Upper lobe of left lung (tissue), 6 donors: ENCODE data around the gene FHIT. TPM values are rescaled to one million over a fixed set of nuclear protein-coding genes. Genes with fewer than 3 reads are reported as not detected.

Experiments
- ATAC-seq, 2 donors: fragments of 200-7000 bp; cut with Tn5 transposase; one replicate each; pipeline ENCODE4 v1.9.1; 2022; ENCODE audit warnings: mild to moderate bottlenecking in 2 of 2, moderate library complexity in 2 of 2; ENCODE audit not compliant: low FRiP score in 2 of 2
- DNase-seq, 2 donors: peaks; one replicate each; pipeline ENCODE4 v3.0.0-alpha.2; 2019 to 2020
- H3K27ac ChIP-seq, 4 donors: fragments of 200-600 bp; sonication (generic); one replicate each; pipeline ENCODE4 v1.5.1; 2016 to 2019
- H3K27me3 ChIP-seq, 4 donors: fragments of 200-600 bp; sonication (generic); one replicate each; pipeline ENCODE4 v1.5.1; 2017 to 2019
- H3K36me3 ChIP-seq, 4 donors: fragments of 200-600 bp; sonication (generic); one replicate each; pipeline ENCODE4 v1.5.1; 2016 to 2019
- H3K4me1 ChIP-seq, 4 donors: fragments of 200-600 bp; sonication (generic); one replicate each; pipeline ENCODE4 v1.5.1; 2018 to 2019
- H3K4me3 ChIP-seq, 4 donors: fragments of 200-600 bp; sonication (generic); one replicate each; pipeline ENCODE4 v1.5.1; 2017 to 2019; ENCODE audit warnings: mild to moderate bottlenecking in 2 of 4, moderate library complexity in 1 of 4
- H3K9me3 ChIP-seq, 4 donors: fragments of 200-600 bp; sonication (generic); one replicate each; pipeline ENCODE4 v1.5.1; 2018 to 2019
- CTCF ChIP-seq, 6 experiments: fragments of 450-650 bp in 4 of 6; fragments of 200-600 bp in 2 of 6; sonication (generic) in 2 of 6; IDR thresholded peaks; one replicate each; pipeline ENCODE4 v1.5.1; 2016 to 2019; ENCODE audit warnings: antibody characterized with exemption in 6 of 6
- EP300 ChIP-seq, 4 donors: sonication (generic); formaldehyde crosslinking; IDR thresholded peaks; one replicate each; pipeline ENCODE4 v1.5.1; 2017; ENCODE audit warnings: antibody characterized with exemption in 4 of 4, control low read depth in 2 of 4
- POLR2A ChIP-seq, 4 donors: fragments of 450-650 bp; IDR thresholded peaks; one replicate each; pipeline ENCODE4 v1.5.1; 2016 to 2017; ENCODE audit warnings: antibody characterized with exemption in 4 of 4, mild to moderate bottlenecking in 2 of 4
- POLR2AphosphoS5 ChIP-seq, 2 donors: sonication (generic); formaldehyde crosslinking; IDR thresholded peaks; one replicate each; pipeline ENCODE4 v1.5.1; 2017; ENCODE audit warnings: antibody characterized with exemption in 2 of 2
- WGBS, 2 donors: methylation state at CpG; one replicate each; pipeline ENCODE4 v1.1.5; 2017 to 2018; 5-methylcytosine and 5-hydroxymethylcytosine counted together
- total RNA-seq, 6 donors: library from RNA; depleted of rRNA in 4 of 6; stranded (reverse); fragments of >200 nt in 4 of 6; gene quantifications; one replicate each; pipeline versions ENCODE4 v1.1.0 to v1.2.1, GENCODE V29; 2016 to 2021
- donor health status: DM: no; HTN: no; CAD: no; lungs with moderate emphysema.
- donor health status: DM: no; HTN: yes; CAD: no; lungs with severe emphysema.

Gene FHIT
- total RNA-seq, 6 donors from 2014 or later, result 6.8 to 56.6 (median 11.1) TPM

- Histone ChIP-seq H3K36me3 (no peaks in the 10 kb centered on the region), H3K27me3 (no peaks in the 10 kb centered on the region), H3K9me3 (no peaks in the 10 kb centered on the region), H3K4me3 (no peak overlapping the region), H3K4me1 (peaks cover 0 to 8% (median 0%) of the 10 kb centered on the region in 4 donors), H3K27ac (no peak overlapping the region)
- DNase-seq (no peak), ATAC-seq (no peak)
- no peak for TF ChIP-seq POLR2A (IDR thresholded peaks at IDR 0.05)
- TF ChIP-seq CTCF (IDR thresholded peaks at IDR 0.05), result no peak
- TF ChIP-seq POLR2AphosphoS5 (IDR thresholded peaks at IDR 0.05), result no peak
- no peak for TF ChIP-seq EP300 (IDR thresholded peaks at IDR 0.05)
- 81 to 83% methylated on average over 11 of the region's 11 CpGs for WGBS, 2 donors
These were observed 1090.2 kb downstream of the FHIT start for GRCh38 chr3:60160822-60161748.

- Histone ChIP-seq H3K4me1 (peaks cover 0 to 8% (median 0%) of the 10 kb centered on the region in 4 donors), H3K9me3 (no peaks in the 10 kb centered on the region), H3K36me3 (no peaks in the 10 kb centered on the region), H3K27ac (no peak overlapping the region), H3K27me3 (no peaks in the 10 kb centered on the region), H3K4me3 (no peak overlapping the region)
- 71 to 77% methylated on average over 4 of the region's 4 CpGs for WGBS, 2 donors
- TF ChIP-seq POLR2AphosphoS5 (IDR thresholded peaks at IDR 0.05) (no peak), EP300 (IDR thresholded peaks at IDR 0.05) (no peak), CTCF (IDR thresholded peaks at IDR 0.05) (no peak), POLR2A (IDR thresholded peaks at IDR 0.05) (no peak)
- DNase-seq (no peak), ATAC-seq (no peak)
These were observed 1091.0 kb downstream of the FHIT start for GRCh38 chr3:60160111-60160821.

GRCh38 chr3:60158035-60158434 lies 1093.2 kb downstream of the FHIT start:
- no peaks in the 10 kb centered on the region for H3K9me3 ChIP-seq
- ATAC-seq (no peak), DNase-seq (no peak)
- no peak for TF ChIP-seq POLR2AphosphoS5 (IDR thresholded peaks at IDR 0.05)
- TF ChIP-seq EP300 (IDR thresholded peaks at IDR 0.05), result no peak
- TF ChIP-seq CTCF (IDR thresholded peaks at IDR 0.05), result no peak
- TF ChIP-seq POLR2A (IDR thresholded peaks at IDR 0.05), result no peak
- H3K36me3 ChIP-seq, result no peaks in the 10 kb centered on the region
- no peaks in the 10 kb centered on the region for H3K27me3 ChIP-seq
- H3K27ac ChIP-seq, result no peak overlapping the region
- peaks cover 0 to 8% (median 0%) of the 10 kb centered on the region in 4 donors for H3K4me1 ChIP-seq
- 73 to 90% methylated on average over 2 of the region's 2 CpGs for WGBS, 2 donors
- no peak overlapping the region for H3K4me3 ChIP-seq

GRCh38 chr3:60154011-60154410 lies 1097.2 kb downstream of the FHIT start:
- WGBS, 2 donors, result 89 to 91% methylated on average over 4 of the region's 4 CpGs

More at GRCh38 chr3:60154011-60154410, 1097.2 kb downstream of the FHIT start:
- no peak overlapping the region for H3K4me3 ChIP-seq
- DNase-seq, result no peak
- no peaks in the 10 kb centered on the region for H3K36me3 ChIP-seq
- no peak for ATAC-seq
- H3K27ac ChIP-seq, result no peak overlapping the region
- peaks cover 0 to 8% (median 0%) of the 10 kb centered on the region in 4 donors for H3K4me1 ChIP-seq
- H3K9me3 ChIP-seq, result no peaks in the 10 kb centered on the region
- TF ChIP-seq CTCF (IDR thresholded peaks at IDR 0.05), result no peak
- no peak for TF ChIP-seq POLR2AphosphoS5 (IDR thresholded peaks at IDR 0.05)
- TF ChIP-seq EP300 (IDR thresholded peaks at IDR 0.05), result no peak
- TF ChIP-seq POLR2A (IDR thresholded peaks at IDR 0.05), result no peak
- H3K27me3 ChIP-seq, result no peaks in the 10 kb centered on the region
